H1 (cell line): ENCODE data around the gene CDC45. TPM values are rescaled to one million over a fixed set of nuclear protein-coding genes. Genes with fewer than 3 reads are reported as not detected.

Source experiments
- CTBP2 ChIP-seq: IDR thresholded peaks from 2 replicates; pipeline ENCODE4 v1.7.0; 2011; ENCODE audit warnings: borderline replicate concordance, mild to moderate bottlenecking, moderate library complexity, mixed read lengths, low read length; ENCODE audit not compliant: insufficient read depth, insufficient read length
- EZH2 ChIP-seq: fragments of 200-600 bp; sonication (generic); IDR thresholded peaks from 2 replicates; pipeline ENCODE4 v1.7.1; 2012; ENCODE audit warnings: low read depth, mild to moderate bottlenecking, moderate library complexity, low read length, inconsistent platforms; ENCODE audit not compliant: severe bottlenecking
- RBBP5 ChIP-seq: IDR thresholded peaks from 2 replicates; pipeline ENCODE4 v1.7.1; 2012; ENCODE audit warnings: low read depth, mild to moderate bottlenecking, inconsistent platforms, low read length, moderate library complexity, borderline replicate concordance
- SUZ12 ChIP-seq: fragments of 200-600 bp; sonication (generic); IDR thresholded peaks from 2 replicates; pipeline ENCODE4 v1.6.1; 2012; ENCODE audit warnings: mild to moderate bottlenecking, inconsistent platforms, low read length, moderate library complexity, mixed read lengths
- polyA plus RNA-seq, 7 experiments: library from polyadenylated mRNA; depleted of rRNA in 3 of 7; stranded (reverse) in 5 of 7; unstranded in 2 of 7; fragments of >200 nt in 5 of 7; fragments of 200-250 nt in 2 of 7; gene quantifications; 1 replicate in 5 of 7; 2 replicates in 1 of 7; 4 replicates in 1 of 7; pipeline versions ENCODE4 v1.2.1 to v1.2.3, GENCODE V29; 2011 to 2013; ENCODE audit warnings: missing spikeins in 2 of 7, mixed read lengths in 2 of 7
- total RNA-seq: library from RNA; stranded (reverse); fragmentation: NEBNext Ultra II Directional; extraction: Animal tissue kit (Norgen Biotek cat#: 25700); gene quantifications from 2 replicates; pipeline ENCODE4 v1.2.1, GENCODE V29; 2021

The CDC45 gene
- total and polyA plus RNA-seq, 2 of the 8 experiments (the other 6 are each of a cell fraction or from before 2014, with no cell fraction given), result 31.9 to 37.7 TPM

DNA sequence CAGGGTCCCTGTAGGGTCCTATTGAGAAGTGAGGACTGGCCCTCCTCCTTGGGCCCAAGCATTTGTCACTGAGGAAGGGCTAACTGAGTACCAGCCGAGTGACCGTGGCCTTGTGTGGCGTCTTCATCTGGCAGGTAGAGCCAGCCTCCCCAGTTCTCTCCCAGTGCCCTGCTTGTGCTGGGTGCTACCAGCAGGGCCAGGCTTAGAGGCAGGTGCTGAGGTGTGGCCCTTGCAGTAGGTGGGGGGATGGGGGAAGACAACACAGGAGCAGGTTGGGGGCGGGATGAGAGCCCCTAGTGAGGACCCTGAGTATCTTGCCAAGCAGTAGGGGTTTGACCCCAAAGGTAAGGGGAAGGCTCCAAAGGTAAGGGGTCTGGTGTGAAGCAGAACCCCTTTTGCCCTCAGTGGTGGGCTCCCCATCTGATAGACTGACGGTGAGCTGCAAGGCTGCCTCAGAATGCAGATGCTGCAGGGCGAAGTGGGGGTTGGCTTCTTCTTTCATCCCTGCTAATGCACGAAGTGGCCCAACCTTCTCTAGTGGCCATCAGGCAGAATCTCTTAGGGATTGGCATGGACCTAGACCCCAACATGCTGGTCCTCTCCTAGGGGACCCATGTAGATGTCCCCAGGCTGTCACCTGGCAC is 19.6 kb downstream of the CDC45 start (continued):
- no peak for TF ChIP-seq SUZ12
- no peak for TF ChIP-seq EZH2
- TF ChIP-seq RBBP5, result no peak
- TF ChIP-seq CTBP2, result no peak
